ENCODE results near the gene MSH5. TPM values are rescaled to one million over a fixed set of nuclear protein-coding genes. Genes with fewer than 3 reads are reported as not detected.

Gene MSH5
- polyA plus RNA-seq, 2 of the 4 experiments (the other 2 are of a cell fraction): 17.4 to 36.5 TPM

DNA sequence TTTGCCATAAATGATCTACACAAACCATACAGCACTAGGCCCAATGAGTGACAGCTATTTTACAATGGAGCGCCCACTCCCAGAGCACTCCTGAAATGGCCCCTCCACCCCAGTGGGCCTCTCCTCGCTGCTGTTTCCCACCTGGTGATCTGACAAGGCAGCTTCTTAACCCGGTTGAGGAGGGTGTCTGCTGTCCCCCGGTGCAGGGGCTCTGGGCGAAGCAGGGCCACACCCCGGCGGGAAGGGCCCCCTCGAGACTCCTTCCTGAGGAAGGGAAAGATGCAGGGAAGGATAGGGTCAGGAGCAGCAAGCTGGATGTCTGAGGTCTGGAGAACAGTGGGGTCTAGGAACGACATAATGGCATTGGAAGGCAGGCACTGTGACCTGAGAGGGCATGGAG, 46.9 kb upstream of the MSH5 start:
- FAIRE-seq (no peak), ATAC-seq (no peak), DNase-seq (ENCODE audit: low read depth in 1 of 2, low spot score in 1 of 2) (no peak)
- POLR2A ChIA-PET: no interaction called here
- no peak overlapping the region for H3K4me3 ChIP-seq
- CTCF ChIA-PET: interaction anchor here (0.6 to 2.9 kb wide), 5 partner anchors 11 to 119 kb away, joined by 3 to 11 read pairs (median 4); partner anchors contain the start of genes ABHD16A, DDAH2 and LY6G5C
- H3K27ac ChIP-seq: no peak overlapping the region
- no peaks in the 10 kb centered on the region; the same call in 2 of the 3 replicates for H3K4me1 ChIP-seq
- WGBS (ENCODE audit: missing lambda C conversion rate): 92% methylated on average over 8 of the region's 9 CpGs
- H3K4me2 ChIP-seq: no peak overlapping the region
- H3K9me3 ChIP-seq: no peaks in the 10 kb centered on the region
- TF ChIP-seq TFCP2L1 (CRISPR knock-in tag; IDR thresholded peaks at IDR 0.05) (no peak), CBX2 (IDR thresholded peaks at IDR 0.05; ENCODE audit: borderline replicate concordance, low read depth) (no peak), HOXB5 (CRISPR knock-in tag; IDR thresholded peaks at IDR 0.05) (no peak), RFX5 (IDR thresholded peaks at IDR 0.05) (no peak), JUN (IDR thresholded peaks at IDR 0.05) (no peak), NR3C1 (IDR thresholded peaks at IDR 0.05) (no peak), HEYL (CRISPR knock-in tag; IDR thresholded peaks at IDR 0.05) (no peak), SMC3 (IDR thresholded peaks at IDR 0.05) (no peak), FOSL2 (IDR thresholded peaks at IDR 0.05) (no peak), FOSL2 (CRISPR knock-in tag; IDR thresholded peaks at IDR 0.05) (no peak), ZFP36 (IDR thresholded peaks at IDR 0.05; ENCODE audit: borderline replicate concordance, partially characterized antibody) (no peak), SREBF2 (IDR thresholded peaks at IDR 0.05) (no peak), GATA3 (IDR thresholded peaks at IDR 0.05; ENCODE audit: borderline replicate concordance) (no peak), ESRRA (IDR thresholded peaks at IDR 0.05; ENCODE audit: borderline replicate concordance, low read length) (no peak), RCOR1 (IDR thresholded peaks at IDR 0.05; ENCODE audit: low read depth, low read length) (no peak), PHF8 (IDR thresholded peaks at IDR 0.05; ENCODE audit: borderline replicate concordance, low read depth) (no peak), HOXB13 (CRISPR knock-in tag; IDR thresholded peaks at IDR 0.05; ENCODE audit: low read depth) (no peak)
- TF ChIP-seq, protein P1, sequence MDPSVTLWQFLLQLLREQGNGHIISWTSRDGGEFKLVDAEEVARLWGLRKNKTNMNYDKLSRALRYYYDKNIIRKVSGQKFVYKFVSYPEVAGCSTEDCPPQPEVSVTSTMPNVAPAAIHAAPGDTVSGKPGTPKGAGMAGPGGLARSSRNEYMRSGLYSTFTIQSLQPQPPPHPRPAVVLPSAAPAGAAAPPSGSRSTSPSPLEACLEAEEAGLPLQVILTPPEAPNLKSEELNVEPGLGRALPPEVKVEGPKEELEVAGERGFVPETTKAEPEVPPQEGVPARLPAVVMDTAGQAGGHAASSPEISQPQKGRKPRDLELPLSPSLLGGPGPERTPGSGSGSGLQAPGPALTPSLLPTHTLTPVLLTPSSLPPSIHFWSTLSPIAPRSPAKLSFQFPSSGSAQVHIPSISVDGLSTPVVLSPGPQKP (IDR thresholded peaks at IDR 0.05; ENCODE audit: low read depth, low read length): no peak
- TF ChIP-seq, protein P2, sequence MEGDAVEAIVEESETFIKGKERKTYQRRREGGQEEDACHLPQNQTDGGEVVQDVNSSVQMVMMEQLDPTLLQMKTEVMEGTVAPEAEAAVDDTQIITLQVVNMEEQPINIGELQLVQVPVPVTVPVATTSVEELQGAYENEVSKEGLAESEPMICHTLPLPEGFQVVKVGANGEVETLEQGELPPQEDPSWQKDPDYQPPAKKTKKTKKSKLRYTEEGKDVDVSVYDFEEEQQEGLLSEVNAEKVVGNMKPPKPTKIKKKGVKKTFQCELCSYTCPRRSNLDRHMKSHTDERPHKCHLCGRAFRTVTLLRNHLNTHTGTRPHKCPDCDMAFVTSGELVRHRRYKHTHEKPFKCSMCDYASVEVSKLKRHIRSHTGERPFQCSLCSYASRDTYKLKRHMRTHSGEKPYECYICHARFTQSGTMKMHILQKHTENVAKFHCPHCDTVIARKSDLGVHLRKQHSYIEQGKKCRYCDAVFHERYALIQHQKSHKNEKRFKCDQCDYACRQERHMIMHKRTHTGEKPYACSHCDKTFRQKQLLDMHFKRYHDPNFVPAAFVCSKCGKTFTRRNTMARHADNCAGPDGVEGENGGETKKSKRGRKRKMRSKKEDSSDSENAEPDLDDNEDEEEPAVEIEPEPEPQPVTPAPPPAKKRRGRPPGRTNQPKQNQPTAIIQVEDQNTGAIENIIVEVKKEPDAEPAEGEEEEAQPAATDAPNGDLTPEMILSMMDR (IDR thresholded peaks at IDR 0.05): no peak
- TF ChIP-seq, protein P3, sequence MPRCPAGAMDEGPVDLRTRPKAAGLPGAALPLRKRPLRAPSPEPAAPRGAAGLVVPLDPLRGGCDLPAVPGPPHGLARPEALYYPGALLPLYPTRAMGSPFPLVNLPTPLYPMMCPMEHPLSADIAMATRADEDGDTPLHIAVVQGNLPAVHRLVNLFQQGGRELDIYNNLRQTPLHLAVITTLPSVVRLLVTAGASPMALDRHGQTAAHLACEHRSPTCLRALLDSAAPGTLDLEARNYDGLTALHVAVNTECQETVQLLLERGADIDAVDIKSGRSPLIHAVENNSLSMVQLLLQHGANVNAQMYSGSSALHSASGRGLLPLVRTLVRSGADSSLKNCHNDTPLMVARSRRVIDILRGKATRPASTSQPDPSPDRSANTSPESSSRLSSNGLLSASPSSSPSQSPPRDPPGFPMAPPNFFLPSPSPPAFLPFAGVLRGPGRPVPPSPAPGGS (IDR thresholded peaks at IDR 0.05): no peak

DNA sequence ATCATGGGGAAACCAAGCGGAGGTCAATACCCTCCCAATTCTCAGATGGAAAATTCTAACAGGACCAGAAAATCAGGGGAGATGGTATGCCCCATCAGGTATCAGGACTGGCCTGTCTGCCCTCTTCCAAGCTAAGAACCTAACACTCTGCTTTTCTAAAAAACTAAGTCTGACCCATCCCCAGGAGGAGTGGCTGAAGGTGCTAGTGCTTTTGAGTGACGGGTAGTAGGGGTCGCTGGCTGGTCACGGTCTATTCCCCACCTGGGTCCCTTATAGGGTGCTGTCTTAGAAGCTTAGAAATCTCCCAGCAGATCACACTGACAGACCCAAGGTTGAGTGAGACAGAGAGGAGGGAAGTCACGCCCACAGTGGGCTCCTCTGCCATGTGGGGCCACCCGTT, 46.3 kb upstream of the MSH5 start:
- CTCF ChIA-PET: interaction anchor here (0.6 to 1.8 kb wide), 6 partner anchors 10 to 170 kb away, joined by 3 to 9 read pairs (median 3); partner anchors contain the start of genes ABHD16A and DDAH2
- POLR2A ChIA-PET: interaction anchor here (1.2 to 1.4 kb wide), 2 partner anchors 122 to 134 kb away, joined by 3 to 5 read pairs; partner anchors contain the start of genes HSPA1A, HSPA1B and HSPA1L

More for the DNA sequence above, 46.3 kb upstream of the MSH5 start:
- TF ChIP-seq, protein P2 (IDR thresholded peaks at IDR 0.05): no peak
- no peak for DNase-seq (ENCODE audit: low read depth in 1 of 2, low spot score in 1 of 2)
- Histone ChIP-seq H3K27ac (no peak overlapping the region), H3K9me3 (no peaks in the 10 kb centered on the region), H3K4me3 (no peak overlapping the region), H3K4me2 (no peak overlapping the region), H3K4me1 (no peaks in the 10 kb centered on the region; the same call in 2 of the 3 replicates)
- no peak for ATAC-seq
- no peak for FAIRE-seq
- WGBS (ENCODE audit: missing lambda C conversion rate): 94% methylated on average over 4 of the region's 6 CpGs

Data from A549 (cell line).